Transverse colon (tissue), 4 donors: ENCODE results near the gene MCOLN1. TPM values are rescaled to one million over a fixed set of nuclear protein-coding genes. Genes with fewer than 3 reads are reported as not detected.

Experiments
- DNase-seq: peaks from one replicate; pipeline ENCODE4 v3.0.0-alpha.2; 2019
- H3K27ac ChIP-seq, 4 donors: fragments of 200-600 bp; sonication (generic); 2 replicates each; pipeline ENCODE4 v1.5.1; 2016 to 2018; ENCODE audit warnings: inconsistent platforms in 4 of 4
- H3K27me3 ChIP-seq: fragments of 200-600 bp; sonication (generic); 2 replicates; pipeline ENCODE4 v1.5.1; 2017; ENCODE audit warnings: inconsistent platforms
- H3K36me3 ChIP-seq, 4 donors: fragments of 200-600 bp; sonication (generic); 2 replicates each; pipeline ENCODE4 v1.5.1; 2017 to 2019; ENCODE audit warnings: inconsistent platforms in 4 of 4
- H3K4me1 ChIP-seq, 4 donors: fragments of 200-600 bp; sonication (generic); 2 replicates each; pipeline ENCODE4 v1.5.1; 2017 to 2020; ENCODE audit warnings: inconsistent platforms in 4 of 4
- H3K4me3 ChIP-seq, 4 donors: fragments of 200-600 bp; sonication (generic); 1 replicate in 1 of 4; 2 replicates in 3 of 4; pipeline versions ENCODE4 v1.5.1 to v1.6.1; 2017 to 2019; ENCODE audit warnings: inconsistent platforms in 4 of 4
- H3K9me3 ChIP-seq, 2 donors: fragments of 200-600 bp; sonication (generic); 2 replicates each; pipeline ENCODE4 v1.5.1; 2017 to 2019; ENCODE audit warnings: inconsistent platforms in 2 of 2
- EP300 ChIP-seq: sonication (generic); formaldehyde crosslinking; IDR thresholded peaks from one replicate; pipeline ENCODE4 v1.6.1; 2017; ENCODE audit warnings: antibody characterized with exemption, low read depth
- POLR2A ChIP-seq: fragments of 450-650 bp; IDR thresholded peaks from one replicate; pipeline ENCODE4 v1.6.1; 2016; ENCODE audit warnings: antibody characterized with exemption, mild to moderate bottlenecking, moderate library complexity
- POLR2AphosphoS5 ChIP-seq, 3 donors: sonication (generic); formaldehyde crosslinking; IDR thresholded peaks; one replicate each; pipeline ENCODE4 v1.6.1; 2016; ENCODE audit warnings: antibody characterized with exemption in 3 of 3
- WGBS, 2 donors: methylation state at CpG; one replicate each; pipeline ENCODE4 v1.1.5; 2018; ENCODE audit warnings: low coverage in 1 of 2; 5-methylcytosine and 5-hydroxymethylcytosine counted together
- in situ Hi-C, 4 donors: fragments of 200-750 bp; cut with MboI; loops; one replicate each; pipeline versions ENCODE4 v1.15.0 to v1.15.1; 2017; ENCODE audit warnings: low sequenced_read_pairs in 3 of 4, low pct_ligation_motif_present in 1 of 4, low pct_unique_long_range_greater_than_20kb in 1 of 4
- intact Hi-C: fragments of 100-400 bp; cut with DNase I; formaldehyde crosslinking; loops from one replicate; pipeline ENCODE4 v1.15.1; 2023; ENCODE audit warnings: low total_unique reads
- total RNA-seq, 4 donors: library from RNA; depleted of rRNA; stranded (reverse); fragments of >200 nt; gene quantifications; one replicate each; pipeline ENCODE4 v1.1.0, GENCODE V29; 2016
- TF ChIP-seq, protein P1 (sequence below), 5 experiments: fragments of 200-600 bp in 3 of 5; fragments of 450-650 bp in 2 of 5; sonication (generic) in 3 of 5; IDR thresholded peaks; 1 replicate in 2 of 5; 2 replicates in 3 of 5; pipeline ENCODE4 v1.5.1; 2016 to 2017; ENCODE audit warnings: antibody characterized with exemption in 5 of 5, inconsistent platforms in 3 of 5, mild to moderate bottlenecking in 2 of 5, moderate library complexity in 1 of 5

Gene MCOLN1
- total RNA-seq, 4 donors from 2014 or later = 14.7 to 93.1 (median 23.9) TPM

DNA sequence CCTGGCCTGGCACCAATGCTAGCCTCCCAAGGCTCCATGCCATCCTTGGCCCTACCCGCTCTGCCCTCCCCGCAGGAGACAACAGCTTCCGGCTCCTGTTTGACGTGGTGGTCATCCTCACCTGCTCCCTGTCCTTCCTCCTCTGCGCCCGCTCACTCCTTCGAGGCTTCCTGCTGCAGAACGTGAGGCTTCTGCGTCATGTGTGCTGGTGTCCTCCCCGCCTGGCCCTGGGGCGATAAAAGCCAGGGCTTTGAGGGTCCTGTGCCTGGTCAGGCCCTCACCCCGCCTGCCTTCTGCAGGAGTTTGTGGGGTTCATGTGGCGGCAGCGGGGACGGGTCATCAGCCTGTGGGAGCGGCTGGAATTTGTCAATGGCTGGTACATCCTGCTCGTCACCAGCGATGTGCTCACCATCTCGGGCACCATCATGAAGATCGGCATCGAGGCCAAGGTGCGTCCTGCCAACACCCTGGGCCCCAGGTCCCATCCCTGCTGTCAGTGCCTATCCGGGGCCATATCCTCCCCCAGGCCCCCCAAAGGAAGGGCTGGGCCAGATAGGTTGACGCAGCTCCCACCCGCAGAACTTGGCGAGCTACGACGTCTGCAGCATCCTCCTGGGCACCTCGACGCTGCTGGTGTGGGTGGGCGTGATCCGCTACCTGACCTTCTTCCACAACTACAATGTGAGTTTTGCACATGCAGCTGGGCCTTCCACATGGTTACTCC is 6.3 kb downstream of the MCOLN1 start:
- H3K27me3 ChIP-seq = no peaks in the 10 kb centered on the region
- no peak for TF ChIP-seq EP300
- TF ChIP-seq, protein P1, sequence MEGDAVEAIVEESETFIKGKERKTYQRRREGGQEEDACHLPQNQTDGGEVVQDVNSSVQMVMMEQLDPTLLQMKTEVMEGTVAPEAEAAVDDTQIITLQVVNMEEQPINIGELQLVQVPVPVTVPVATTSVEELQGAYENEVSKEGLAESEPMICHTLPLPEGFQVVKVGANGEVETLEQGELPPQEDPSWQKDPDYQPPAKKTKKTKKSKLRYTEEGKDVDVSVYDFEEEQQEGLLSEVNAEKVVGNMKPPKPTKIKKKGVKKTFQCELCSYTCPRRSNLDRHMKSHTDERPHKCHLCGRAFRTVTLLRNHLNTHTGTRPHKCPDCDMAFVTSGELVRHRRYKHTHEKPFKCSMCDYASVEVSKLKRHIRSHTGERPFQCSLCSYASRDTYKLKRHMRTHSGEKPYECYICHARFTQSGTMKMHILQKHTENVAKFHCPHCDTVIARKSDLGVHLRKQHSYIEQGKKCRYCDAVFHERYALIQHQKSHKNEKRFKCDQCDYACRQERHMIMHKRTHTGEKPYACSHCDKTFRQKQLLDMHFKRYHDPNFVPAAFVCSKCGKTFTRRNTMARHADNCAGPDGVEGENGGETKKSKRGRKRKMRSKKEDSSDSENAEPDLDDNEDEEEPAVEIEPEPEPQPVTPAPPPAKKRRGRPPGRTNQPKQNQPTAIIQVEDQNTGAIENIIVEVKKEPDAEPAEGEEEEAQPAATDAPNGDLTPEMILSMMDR (IDR thresholded peaks at IDR 0.05) = no peak
- no peaks in the 10 kb centered on the region for H3K9me3 ChIP-seq
- in situ Hi-C loops = no loop called here
- no peak overlapping the region for H3K4me3 ChIP-seq
- intact Hi-C loops = no loop called here
- H3K36me3 ChIP-seq = no peaks in the 10 kb centered on the region
- H3K27ac ChIP-seq = no peak overlapping the region
- peaks cover 0 to 8% (median 7%) of the 10 kb centered on the region in 4 donors for H3K4me1 ChIP-seq
- 92% methylated on average over 32 of the region's 32 CpGs; no CpG with 5 or more reads in 1 of the 2 donors for WGBS, 2 donors
- no peak for DNase-seq

DNA sequence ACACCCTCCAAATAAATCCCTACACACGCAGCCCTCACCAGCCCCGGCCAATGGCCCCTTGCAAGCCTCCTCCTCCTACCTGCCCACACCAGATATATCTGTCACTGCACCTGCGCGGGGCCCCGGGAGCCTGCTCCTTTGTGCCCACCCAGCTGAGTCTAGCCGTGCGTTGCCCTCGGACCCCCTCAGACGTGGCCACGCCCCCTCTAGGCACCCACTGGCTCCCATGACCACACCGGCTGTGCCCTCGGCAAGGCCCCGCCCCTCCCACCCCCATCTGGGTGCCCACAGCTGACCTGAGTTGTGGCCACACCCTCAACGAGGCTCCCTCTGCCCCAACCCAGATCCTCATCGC is 6.8 kb downstream of the MCOLN1 start:
- no peaks in the 10 kb centered on the region for H3K36me3 ChIP-seq
- no peak overlapping the region for H3K4me3 ChIP-seq
- no peaks in the 10 kb centered on the region for H3K9me3 ChIP-seq
- H3K4me1 ChIP-seq = peaks cover 0 to 7% (median 5%) of the 10 kb centered on the region in 4 donors
- TF ChIP-seq POLR2AphosphoS5 (IDR thresholded peaks at IDR 0.05) (no peak), EP300 (no peak), POLR2A (no peak)
- TF ChIP-seq, protein P1 (IDR thresholded peaks at IDR 0.05) = no peak
- WGBS, 2 donors = 83% methylated on average over 14 of the region's 15 CpGs; no CpG with 5 or more reads in 1 of the 2 donors
- no peak for DNase-seq
- intact Hi-C loops (no loop called here), in situ Hi-C loops (no loop called here)
- H3K27ac ChIP-seq = no peak overlapping the region
- H3K27me3 ChIP-seq = no peaks in the 10 kb centered on the region

- DNase-seq = no peak
- peaks cover 0 to 9% (median 5%) of the 10 kb centered on the region in 4 donors for H3K4me1 ChIP-seq
- WGBS, 2 donors = 95% methylated on average over 29 of the region's 33 CpGs; no CpG with 5 or more reads in 1 of the 2 donors
- no peaks in the 10 kb centered on the region for H3K27me3 ChIP-seq
- intact Hi-C loops (loop anchor here (10.0 kb wide), 1 partner anchor 135 kb away; no protein-coding TSS in a partner anchor), in situ Hi-C loops (no loop called here)
- TF ChIP-seq POLR2A (no peak), EP300 (no peak), POLR2AphosphoS5 (IDR thresholded peaks at IDR 0.05) (no peak)
- TF ChIP-seq, protein P1 (IDR thresholded peaks at IDR 0.05) = no peak
- H3K27ac ChIP-seq = no peak overlapping the region
- no peak overlapping the region for H3K4me3 ChIP-seq
- no peaks in the 10 kb centered on the region for H3K36me3 ChIP-seq
- H3K9me3 ChIP-seq = no peaks in the 10 kb centered on the region
Measured at GRCh38 chr19:7529610-7530490, 7.4 kb downstream of the MCOLN1 start.

- DNase-seq = peak; percentile 62
- Histone ChIP-seq H3K4me1 (peaks cover 4 to 21% (median 11%) of the 10 kb centered on the region in 4 donors), H3K27me3 (no peaks in the 10 kb centered on the region), H3K36me3 (no peaks in the 10 kb centered on the region), H3K9me3 (no peaks in the 10 kb centered on the region), H3K4me3 (peak overlapping the region; percentile 57 to 76 (median 62)), H3K27ac (peak overlapping the region; percentile 86 to 99 (median 93))
- TF ChIP-seq POLR2A (no peak), POLR2AphosphoS5 (IDR thresholded peaks at IDR 0.05) (no peak), EP300 (no peak)
- TF ChIP-seq, protein P1 (IDR thresholded peaks at IDR 0.05) = no peak
- 43% methylated on average over 24 of the region's 30 CpGs; no CpG with 5 or more reads in 1 of the 2 donors for WGBS, 2 donors
- in situ Hi-C loops = no loop called here
- intact Hi-C loops = loop anchor here (10.0 kb wide), 1 partner anchor 139 kb away; no protein-coding TSS in a partner anchor
Measured at GRCh38 chr19:7533281-7533885, 11.0 kb downstream of the MCOLN1 start.
